ENCODE data around the gene AHCYL2. TPM values are rescaled to one million over a fixed set of nuclear protein-coding genes. Genes with fewer than 3 reads are reported as not detected.

Gene AHCYL2
- total RNA-seq, 4 donors from 2014 or later: 93.7 to 635 (median 551) TPM

DNA sequence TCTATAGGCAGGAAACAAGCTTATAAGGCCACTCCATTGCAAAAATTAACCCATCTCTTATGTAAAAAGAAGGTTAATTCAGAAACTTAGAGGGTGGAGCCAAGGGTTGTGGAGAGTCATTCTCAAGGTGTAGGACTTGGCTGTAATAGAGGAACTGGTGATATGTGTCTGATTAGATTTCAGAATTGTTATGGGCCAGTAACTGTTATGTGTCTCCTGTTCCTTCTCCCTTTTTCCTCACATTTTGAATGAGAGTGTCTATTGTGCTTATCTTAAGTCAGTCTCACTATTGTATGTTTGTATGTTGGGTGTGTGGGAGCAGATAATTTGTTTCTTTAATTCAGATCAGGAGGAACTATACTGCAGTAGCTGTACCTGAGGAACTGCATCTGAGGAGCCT is 49.1 kb downstream of the AHCYL2 start:
- Histone ChIP-seq H3K4me1 (no peaks in the 10 kb centered on the region), H3K27me3 (no peaks in the 10 kb centered on the region), H3K4me3 (no peak overlapping the region), H3K36me3 (no peaks in the 10 kb centered on the region), H3K9me3 (peaks cover 0 to 6% of the 10 kb centered on the region in 2 donors), H3K27ac (no peak overlapping the region)
- TF ChIP-seq, protein P1, sequence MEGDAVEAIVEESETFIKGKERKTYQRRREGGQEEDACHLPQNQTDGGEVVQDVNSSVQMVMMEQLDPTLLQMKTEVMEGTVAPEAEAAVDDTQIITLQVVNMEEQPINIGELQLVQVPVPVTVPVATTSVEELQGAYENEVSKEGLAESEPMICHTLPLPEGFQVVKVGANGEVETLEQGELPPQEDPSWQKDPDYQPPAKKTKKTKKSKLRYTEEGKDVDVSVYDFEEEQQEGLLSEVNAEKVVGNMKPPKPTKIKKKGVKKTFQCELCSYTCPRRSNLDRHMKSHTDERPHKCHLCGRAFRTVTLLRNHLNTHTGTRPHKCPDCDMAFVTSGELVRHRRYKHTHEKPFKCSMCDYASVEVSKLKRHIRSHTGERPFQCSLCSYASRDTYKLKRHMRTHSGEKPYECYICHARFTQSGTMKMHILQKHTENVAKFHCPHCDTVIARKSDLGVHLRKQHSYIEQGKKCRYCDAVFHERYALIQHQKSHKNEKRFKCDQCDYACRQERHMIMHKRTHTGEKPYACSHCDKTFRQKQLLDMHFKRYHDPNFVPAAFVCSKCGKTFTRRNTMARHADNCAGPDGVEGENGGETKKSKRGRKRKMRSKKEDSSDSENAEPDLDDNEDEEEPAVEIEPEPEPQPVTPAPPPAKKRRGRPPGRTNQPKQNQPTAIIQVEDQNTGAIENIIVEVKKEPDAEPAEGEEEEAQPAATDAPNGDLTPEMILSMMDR (IDR thresholded peaks at IDR 0.05): no peak
- TF ChIP-seq POLR2A (IDR thresholded peaks at IDR 0.05): no peak
- no peak for TF ChIP-seq POLR2AphosphoS5 (IDR thresholded peaks at IDR 0.05)
- no peak for TF ChIP-seq EP300 (IDR thresholded peaks at IDR 0.05; ENCODE audit: low read depth)
- no peak for DNase-seq
- intact Hi-C loops (cut with DNase I; ENCODE audit: low total_unique reads): loop anchor here (5.0 kb wide), 1 partner anchor 57 kb away; no protein-coding TSS in a partner anchor
- in situ Hi-C loops (cut with MboI; ENCODE audit: low pct_ligation_motif_present in 1 of 4, low pct_unique_long_range_greater_than_20kb in 1 of 4, low sequenced_read_pairs in 3 of 4): loop anchor here in 1 of 4 donors (10.0 kb wide), 1 partner anchor 49 kb away; the partner anchor contains the start of gene AHCYL2

DNA sequence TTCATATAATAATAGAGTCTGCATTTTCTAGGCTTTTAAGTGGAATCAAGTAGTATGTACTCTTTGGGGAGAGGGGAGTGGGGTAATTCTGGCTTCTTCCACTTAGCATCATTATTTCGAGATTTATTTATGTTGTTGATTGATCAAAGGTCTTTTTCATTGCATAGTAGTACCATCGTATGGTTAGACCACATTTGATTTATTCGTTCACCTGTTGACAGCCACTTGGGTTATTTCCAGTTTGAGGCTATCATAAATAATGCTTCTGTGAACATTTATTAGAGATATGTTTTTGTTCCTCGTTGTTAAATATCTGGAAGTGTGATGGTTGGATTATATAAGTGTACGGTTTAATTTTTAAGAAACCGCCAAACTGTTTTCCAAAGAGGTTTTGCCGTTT is 52.8 kb downstream of the AHCYL2 start:
- H3K36me3 ChIP-seq: no peaks in the 10 kb centered on the region
- H3K27me3 ChIP-seq: no peaks in the 10 kb centered on the region
- intact Hi-C loops (cut with DNase I; ENCODE audit: low total_unique reads) (no loop called here), in situ Hi-C loops (cut with MboI; ENCODE audit: low pct_ligation_motif_present in 1 of 4, low pct_unique_long_range_greater_than_20kb in 1 of 4, low sequenced_read_pairs in 3 of 4) (loop anchor here in 1 of 4 donors (10.0 kb wide), 1 partner anchor 53 kb away; the partner anchor contains the start of gene AHCYL2)
- no peaks in the 10 kb centered on the region for H3K4me1 ChIP-seq
- 62 to 82% methylated on average over 6 to 7 of the region's 7 CpGs for WGBS, 2 donors (ENCODE audit: low coverage in 1 of 2)
- peaks cover 0 to 6% of the 10 kb centered on the region in 2 donors for H3K9me3 ChIP-seq
- DNase-seq: no peak
- no peak overlapping the region for H3K4me3 ChIP-seq
- TF ChIP-seq, protein P1 (IDR thresholded peaks at IDR 0.05): no peak
- no peak overlapping the region for H3K27ac ChIP-seq

DNA sequence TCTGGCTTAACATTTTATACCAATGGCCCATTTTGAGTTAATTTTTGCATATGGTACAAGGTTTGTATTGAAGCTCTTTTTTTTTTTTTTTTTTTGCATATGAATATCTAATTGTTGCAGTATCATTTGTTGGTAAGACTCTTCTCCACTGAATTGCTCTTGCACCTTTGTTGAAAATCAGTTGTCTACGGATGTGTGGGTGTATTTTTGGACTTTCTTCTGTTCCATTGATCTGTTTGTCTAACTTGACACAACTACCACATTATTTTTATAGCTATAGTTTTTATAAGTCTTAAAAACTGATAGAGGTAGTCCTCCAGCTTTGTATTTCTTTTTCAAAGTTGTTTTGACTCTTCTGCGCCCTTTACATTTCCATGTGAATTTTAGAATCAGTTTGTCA is 53.9 kb downstream of the AHCYL2 start:
- Histone ChIP-seq H3K4me1 (no peaks in the 10 kb centered on the region), H3K9me3 (peaks cover 0 to 6% of the 10 kb centered on the region in 2 donors), H3K27me3 (no peaks in the 10 kb centered on the region), H3K4me3 (no peak overlapping the region), H3K27ac (no peak overlapping the region), H3K36me3 (no peaks in the 10 kb centered on the region)
- intact Hi-C loops (cut with DNase I; ENCODE audit: low total_unique reads) (no loop called here), in situ Hi-C loops (cut with MboI; ENCODE audit: low pct_ligation_motif_present in 1 of 4, low pct_unique_long_range_greater_than_20kb in 1 of 4, low sequenced_read_pairs in 3 of 4) (loop anchor here in 1 of 4 donors (10.0 kb wide), 1 partner anchor 54 kb away; the partner anchor contains the start of gene AHCYL2)
- no peak for DNase-seq
- WGBS, 2 donors (ENCODE audit: low coverage in 1 of 2): 80 to 100% methylated on average over 2 of the region's 2 CpGs
- TF ChIP-seq, protein P1 (IDR thresholded peaks at IDR 0.05): no peak
- TF ChIP-seq POLR2AphosphoS5 (IDR thresholded peaks at IDR 0.05) (no peak), EP300 (IDR thresholded peaks at IDR 0.05; ENCODE audit: low read depth) (no peak), POLR2A (IDR thresholded peaks at IDR 0.05) (no peak)

DNA sequence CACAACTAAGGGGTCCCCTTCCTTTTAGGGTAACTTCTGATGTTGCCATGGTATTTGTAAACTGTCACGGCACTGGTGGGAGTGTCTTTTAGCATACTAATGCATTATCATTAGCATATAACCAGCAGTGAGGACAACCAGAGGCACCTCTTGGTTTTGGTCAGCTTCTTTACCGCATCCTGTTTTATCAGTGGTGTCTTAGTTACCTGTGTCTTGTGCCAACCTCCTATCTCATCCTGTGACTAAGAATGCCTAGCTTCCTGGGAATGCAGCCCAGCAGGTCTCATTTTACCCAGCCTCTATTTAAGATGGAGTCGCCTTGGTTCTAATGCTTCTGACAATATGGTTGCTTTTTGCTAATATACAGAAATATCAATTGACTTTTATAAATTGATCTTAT is 54.9 kb downstream of the AHCYL2 start:
- H3K4me3 ChIP-seq: no peak overlapping the region
- intact Hi-C loops (cut with DNase I; ENCODE audit: low total_unique reads): no loop called here
- no peaks in the 10 kb centered on the region for H3K4me1 ChIP-seq
- H3K27ac ChIP-seq: no peak overlapping the region
- 82 to 86% methylated on average over 3 of the region's 3 CpGs for WGBS, 2 donors (ENCODE audit: low coverage in 1 of 2)
- H3K27me3 ChIP-seq: no peaks in the 10 kb centered on the region
- no peaks in the 10 kb centered on the region for H3K36me3 ChIP-seq
- TF ChIP-seq POLR2A (IDR thresholded peaks at IDR 0.05) (no peak), POLR2AphosphoS5 (IDR thresholded peaks at IDR 0.05) (no peak), EP300 (IDR thresholded peaks at IDR 0.05; ENCODE audit: low read depth) (no peak)
- TF ChIP-seq, protein P1 (IDR thresholded peaks at IDR 0.05): no peak
- in situ Hi-C loops (cut with MboI; ENCODE audit: low pct_ligation_motif_present in 1 of 4, low pct_unique_long_range_greater_than_20kb in 1 of 4, low sequenced_read_pairs in 3 of 4): loop anchor here in 1 of 4 donors (10.0 kb wide), 1 partner anchor 55 kb away; the partner anchor contains the start of gene AHCYL2
- no peak for DNase-seq
- no peaks in the 10 kb centered on the region for H3K9me3 ChIP-seq
